HFFc6 (cell line): ENCODE results near the gene ITGAX. TPM values are rescaled to one million over a fixed set of nuclear protein-coding genes. Genes with fewer than 3 reads are reported as not detected.

Experiments
- DNase-seq: peaks from one replicate; pipeline ENCODE4 v3.0.0-alpha.2; 2018
- H3K27ac Mint-ChIP-seq: 2 replicates; pipeline ENCODE4 v1.8.0; 2020; ENCODE audit warnings: mild to moderate bottlenecking, mixed read lengths
- H3K27me3 Mint-ChIP-seq: 2 replicates; pipeline ENCODE4 v1.8.0; 2021; ENCODE audit warnings: mild to moderate bottlenecking, moderate library complexity, mixed read lengths; ENCODE audit not compliant: insufficient read depth
- H3K36me3 Mint-ChIP-seq: 2 replicates; pipeline ENCODE4 v1.8.0; 2021; ENCODE audit warnings: low read depth, mixed read lengths
- H3K4me1 Mint-ChIP-seq: 2 replicates; pipeline ENCODE4 v1.8.0; 2020; ENCODE audit warnings: low read depth, mixed read lengths
- H3K4me3 Mint-ChIP-seq: 2 replicates; pipeline ENCODE4 v1.8.0; 2020; ENCODE audit warnings: mild to moderate bottlenecking, moderate library complexity, mixed read lengths
- H3K9me3 Mint-ChIP-seq: 2 replicates; pipeline ENCODE4 v1.8.0; 2020; ENCODE audit warnings: mild to moderate bottlenecking, mixed read lengths
- CTCF ChIP-seq: fragments of 200-600 bp; sonication (generic); IDR thresholded peaks from 2 replicates; pipeline ENCODE4 v1.5.0; 2021; ENCODE audit warnings: antibody characterized with exemption, mild to moderate bottlenecking
- total RNA-seq, 6 experiments: library from RNA; stranded (reverse); fragmentation: NEBNext Ultra II Directional; extraction: Animal tissue kit (Norgen Biotek cat#: 25700); gene quantifications; 2 replicates in 1 of 6; 3 replicates in 5 of 6; pipeline ENCODE4 v1.2.3, GENCODE V29; 2021

Gene ITGAX
- total RNA-seq, 6 experiments from 2014 or later = not detected

- H3K27me3 Mint-ChIP-seq = peaks cover 30% of the 10 kb centered on the region
- H3K36me3 Mint-ChIP-seq = peaks cover 17% of the 10 kb centered on the region
- no peak overlapping the region for H3K4me3 Mint-ChIP-seq
- no peak overlapping the region for H3K27ac Mint-ChIP-seq
- no peak for TF ChIP-seq CTCF
- H3K9me3 Mint-ChIP-seq = peaks cover 11% of the 10 kb centered on the region
- no peaks in the 10 kb centered on the region for H3K4me1 Mint-ChIP-seq
- no peak for DNase-seq
Measured at GRCh38 chr16:31395647-31396046, 40.7 kb downstream of the ITGAX start.

- no peaks in the 10 kb centered on the region for H3K4me1 Mint-ChIP-seq
- H3K27me3 Mint-ChIP-seq = peaks cover 20% of the 10 kb centered on the region
- H3K27ac Mint-ChIP-seq = no peak overlapping the region
- DNase-seq = no peak
- TF ChIP-seq CTCF = no peak
- H3K4me3 Mint-ChIP-seq = no peak overlapping the region
- H3K9me3 Mint-ChIP-seq = peaks cover 11% of the 10 kb centered on the region
- peaks cover 17% of the 10 kb centered on the region for H3K36me3 Mint-ChIP-seq
Measured at GRCh38 chr16:31397096-31397660, 42.2 kb downstream of the ITGAX start.

DNA sequence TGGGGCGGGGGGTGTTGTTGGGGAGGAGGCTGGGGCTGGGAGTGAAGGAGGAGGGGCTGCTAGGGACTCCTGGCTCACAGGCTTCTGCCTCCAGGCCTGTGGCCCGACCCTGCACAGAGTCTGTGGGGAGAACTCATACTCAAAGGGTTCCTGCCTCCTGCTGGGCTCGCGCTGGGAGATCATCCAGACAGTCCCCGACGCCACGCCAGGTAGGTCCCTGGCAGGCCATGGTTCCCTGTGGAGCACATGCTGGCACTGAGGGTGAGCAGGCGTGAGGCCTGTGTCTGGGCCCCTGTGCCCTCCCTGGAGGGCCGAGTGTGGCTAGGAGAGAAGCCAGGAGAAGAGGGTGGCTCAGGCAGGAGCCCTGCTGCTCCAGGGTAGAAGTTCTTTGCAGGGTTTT, 42.7 kb downstream of the ITGAX start:
- H3K27ac Mint-ChIP-seq = no peak overlapping the region
- no peak for TF ChIP-seq CTCF
- H3K36me3 Mint-ChIP-seq = peaks cover 17% of the 10 kb centered on the region
- H3K4me3 Mint-ChIP-seq = no peak overlapping the region
- no peak for DNase-seq
- H3K9me3 Mint-ChIP-seq = peaks cover 11% of the 10 kb centered on the region
- H3K27me3 Mint-ChIP-seq = peaks cover 20% of the 10 kb centered on the region
- H3K4me1 Mint-ChIP-seq = peaks cover 4% of the 10 kb centered on the region

DNA sequence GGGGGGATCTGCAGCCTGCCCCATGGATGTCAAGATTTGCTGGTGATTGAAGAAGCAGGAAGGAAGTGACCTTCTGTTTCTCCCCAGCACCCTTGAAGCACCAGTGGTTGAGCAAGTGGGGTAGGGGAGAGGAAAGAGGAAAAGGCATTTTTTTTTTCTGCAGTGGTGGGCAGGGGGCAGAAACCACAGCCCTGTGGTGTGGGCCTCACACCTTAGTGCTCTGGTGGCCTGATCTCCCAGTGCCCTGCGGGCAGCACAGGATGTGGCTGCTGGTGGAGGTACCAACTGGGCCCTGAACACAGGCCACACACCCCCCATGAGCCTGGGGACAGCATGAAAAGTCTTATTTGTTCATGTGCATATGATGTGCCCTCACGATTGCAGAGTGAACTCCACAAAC, 45.2 kb downstream of the ITGAX start:
- H3K4me1 Mint-ChIP-seq = peaks cover 23% of the 10 kb centered on the region
- no peak for TF ChIP-seq CTCF
- H3K36me3 Mint-ChIP-seq = peaks cover 17% of the 10 kb centered on the region
- H3K27ac Mint-ChIP-seq = no peak overlapping the region
- H3K27me3 Mint-ChIP-seq = peaks cover 13% of the 10 kb centered on the region
- H3K9me3 Mint-ChIP-seq = peaks cover 11% of the 10 kb centered on the region
- H3K4me3 Mint-ChIP-seq = no peak overlapping the region
- no peak for DNase-seq

- no peak for TF ChIP-seq CTCF
- peaks cover 23% of the 10 kb centered on the region for H3K4me1 Mint-ChIP-seq
- peaks cover 17% of the 10 kb centered on the region for H3K36me3 Mint-ChIP-seq
- no peak overlapping the region for H3K4me3 Mint-ChIP-seq
- H3K9me3 Mint-ChIP-seq = peaks cover 11% of the 10 kb centered on the region
- no peak for DNase-seq
- H3K27me3 Mint-ChIP-seq = peaks cover 13% of the 10 kb centered on the region
- no peak overlapping the region for H3K27ac Mint-ChIP-seq
Measured at GRCh38 chr16:31401436-31401835, 46.5 kb downstream of the ITGAX start.

DNA sequence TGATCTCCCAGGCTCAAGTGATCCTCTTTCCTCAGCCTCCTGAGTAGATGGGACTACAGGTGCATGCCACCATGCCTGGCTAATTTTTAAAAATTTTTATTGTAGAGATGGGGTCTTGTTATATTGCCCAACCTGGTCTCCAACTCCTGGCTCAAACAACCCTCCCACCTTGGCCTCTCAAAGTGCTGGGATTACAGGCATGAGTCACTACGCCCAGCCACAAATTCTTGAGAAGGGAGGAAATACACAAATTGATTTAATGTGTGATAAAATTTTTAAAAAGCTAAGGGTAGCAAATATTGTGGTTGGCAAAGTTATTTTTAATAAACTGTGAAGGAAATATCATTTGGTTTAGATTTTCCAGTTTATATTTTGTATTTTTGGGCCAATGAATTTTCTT, 47.7 kb downstream of the ITGAX start:
- no peak overlapping the region for H3K27ac Mint-ChIP-seq
- H3K4me3 Mint-ChIP-seq = peak overlapping the region; percentile 49; the same call in 1 of the 2 replicates
- DNase-seq = peak; percentile 22
- peaks cover 17% of the 10 kb centered on the region for H3K36me3 Mint-ChIP-seq
- H3K9me3 Mint-ChIP-seq = peaks cover 11% of the 10 kb centered on the region
- peaks cover 23% of the 10 kb centered on the region for H3K4me1 Mint-ChIP-seq
- peaks cover 11% of the 10 kb centered on the region for H3K27me3 Mint-ChIP-seq
- TF ChIP-seq CTCF = no peak
